Measurements from ENCODE around the gene CYBRD1.

- no peak for TF ChIP-seq CTCF (IDR thresholded peaks at IDR 0.05)
- no peak for TF ChIP-seq EP300 (IDR thresholded peaks at IDR 0.05)
- no peak for TF ChIP-seq POLR2A (IDR thresholded peaks at IDR 0.05)
Observed at GRCh38 chr2:171531291-171531690, 9.0 kb downstream of the CYBRD1 start.
